Colon (tissue), 2 donors: ENCODE data around the gene PATE4.
"Not testable (repeated sequence)": the region's sequence is repeated elsewhere in the genome, so short reads cannot be mapped to it uniquely, and the experiment has no call there.

Experiments
- FAIRE-seq: peaks from 2 replicates; lab custom pipeline; 2012; peaks lifted over from hg19 to GRCh38; lab: Jason Lieb, UNC
- donor health status: control.
- donor health status: control.

PATE4 gene

GRCh38 chr11:125833016-125833415, at the start of gene PATE4:
Gene PATE4 (plus strand): TSS chr11:125833316. CDS start chr11:125833360, 44 bp downstream.
- no peak for FAIRE-seq

GRCh38 chr11:125784678-125785077, 48.4 kb upstream of the PATE4 start:
- no peak for FAIRE-seq

GRCh38 chr11:125787827-125788226, 45.3 kb upstream of the PATE4 start, which contains the start of gene PATE3:
Gene PATE3 (plus strand): TSS chr11:125788127. CDS start chr11:125788152, 25 bp downstream.
- no peak for FAIRE-seq

GRCh38 chr11:125790825-125791224, 42.3 kb upstream of the PATE4 start:
- FAIRE-seq: no peak

- no peak for FAIRE-seq
Observed at GRCh38 chr11:125797641-125798040, 35.5 kb upstream of the PATE4 start.

GRCh38 chr11:125799808-125800207, 33.3 kb upstream of the PATE4 start:
- no peak for FAIRE-seq

- no peak for FAIRE-seq
Observed at GRCh38 chr11:125802387-125802786, 30.7 kb upstream of the PATE4 start.

GRCh38 chr11:125807909-125808308, 25.2 kb upstream of the PATE4 start:
- FAIRE-seq: no peak

- no peak for FAIRE-seq
Observed at GRCh38 chr11:125835748-125836147, 2.6 kb downstream of the PATE4 start.

- no peak for FAIRE-seq
Observed at GRCh38 chr11:125842321-125842948, 9.3 kb downstream of the PATE4 start.

- no peak for FAIRE-seq
Observed at GRCh38 chr11:125846188-125846587, 13.1 kb downstream of the PATE4 start.

- not testable (repeated sequence) for FAIRE-seq
Observed at GRCh38 chr11:125857670-125858069, 24.6 kb downstream of the PATE4 start.

GRCh38 chr11:125862786-125863185, 29.7 kb downstream of the PATE4 start:
- FAIRE-seq: not testable (repeated sequence)

GRCh38 chr11:125865354-125865753, 32.2 kb downstream of the PATE4 start:
- FAIRE-seq: not testable (repeated sequence)

- FAIRE-seq: no peak
Observed at GRCh38 chr11:125869521-125869920, 36.4 kb downstream of the PATE4 start.

- no peak for FAIRE-seq
Observed at GRCh38 chr11:125871391-125872137, 38.4 kb downstream of the PATE4 start.

GRCh38 chr11:125872138-125872491, 39.0 kb downstream of the PATE4 start:
- no peak for FAIRE-seq

GRCh38 chr11:125873881-125874555, 40.9 kb downstream of the PATE4 start:
- no peak for FAIRE-seq

- no peak for FAIRE-seq
Observed at GRCh38 chr11:125874556-125875124, 41.5 kb downstream of the PATE4 start.

GRCh38 chr11:125881291-125881690, 48.2 kb downstream of the PATE4 start:
- no peak for FAIRE-seq

- FAIRE-seq: no peak
Observed at GRCh38 chr11:125883375-125883774, 50.3 kb downstream of the PATE4 start.

- no peak for FAIRE-seq
Observed at GRCh38 chr11:125886997-125887372, 53.9 kb downstream of the PATE4 start.
